Liver (tissue), 9 donors: ENCODE results near the gene NDUFAF7. TPM values are rescaled to one million over a fixed set of nuclear protein-coding genes. Genes with fewer than 3 reads are reported as not detected.

Experiments
- DNase-seq: peaks from one replicate; pipeline ENCODE4 v3.0.0-alpha.2; 2017; ENCODE audit warnings: low spot score
- H3K27ac ChIP-seq, 2 donors: one replicate each; pipeline ENCODE4 v1.7.0; 2013; ENCODE audit warnings: inconsistent platforms in 2 of 2, low read length in 2 of 2, control low read depth in 1 of 2, low read depth in 1 of 2, mild to moderate bottlenecking in 1 of 2
- H3K27me3 ChIP-seq, 4 donors: one replicate each; pipeline versions ENCODE4 v1.6.1 to v1.7.0; 2013; ENCODE audit warnings: low read length in 3 of 4, inconsistent platforms in 1 of 4, mild to moderate bottlenecking in 1 of 4, moderate library complexity in 1 of 4; ENCODE audit not compliant: control insufficient read depth in 4 of 4, insufficient read depth in 4 of 4
- H3K36me3 ChIP-seq, 4 donors: one replicate each; pipeline versions ENCODE4 v1.6.1 to v1.7.0; 2013; ENCODE audit warnings: low read length in 3 of 4, mild to moderate bottlenecking in 3 of 4, low read depth in 1 of 4, moderate library complexity in 1 of 4; ENCODE audit not compliant: control insufficient read depth in 4 of 4, insufficient read depth in 3 of 4
- H3K4me1 ChIP-seq, 4 donors: one replicate each; pipeline versions ENCODE4 v1.6.1 to v1.7.0; 2013; ENCODE audit warnings: low read length in 3 of 4, mild to moderate bottlenecking in 3 of 4, moderate library complexity in 1 of 4; ENCODE audit not compliant: control insufficient read depth in 4 of 4, insufficient read depth in 4 of 4
- H3K4me3 ChIP-seq, 3 donors: one replicate each; pipeline versions ENCODE4 v1.6.1 to v1.7.0; 2013; ENCODE audit warnings: low read length in 3 of 3, control low read depth in 1 of 3, low read depth in 1 of 3, mild to moderate bottlenecking in 1 of 3
- H3K9ac ChIP-seq, 2 donors: one replicate each; pipeline ENCODE4 v1.7.0; 2013; ENCODE audit warnings: low read length in 2 of 2, mild to moderate bottlenecking in 2 of 2, moderate library complexity in 2 of 2, control low read depth in 1 of 2, low read depth in 1 of 2
- H3K9me3 ChIP-seq, 4 donors: one replicate each; pipeline versions ENCODE4 v1.6.1 to v1.7.0; 2013; ENCODE audit warnings: low read length in 3 of 4; ENCODE audit not compliant: control insufficient read depth in 4 of 4
- ATF3 ChIP-seq: IDR thresholded peaks from 2 replicates; pipeline ENCODE4 v1.6.1; 2016; ENCODE audit warnings: antibody characterized with exemption
- EGR1 ChIP-seq, 2 donors: IDR thresholded peaks; 2 replicates each; pipeline ENCODE4 v1.6.1; 2016 to 2018; ENCODE audit warnings: antibody characterized with exemption in 2 of 2, low read depth in 2 of 2
- FOXA1 ChIP-seq: IDR thresholded peaks from 2 replicates; pipeline ENCODE4 v1.6.1; 2016; ENCODE audit warnings: antibody characterized with exemption
- FOXA2 ChIP-seq: IDR thresholded peaks from 2 replicates; pipeline ENCODE4 v1.6.1; 2016; ENCODE audit warnings: antibody characterized with exemption
- GABPA ChIP-seq, 2 donors: IDR thresholded peaks in 1 of 2; conservative IDR thresholded peaks in 1 of 2; 2 replicates each; pipeline ENCODE4 v1.6.1; 2016; ENCODE audit warnings: antibody characterized with exemption in 2 of 2, mild to moderate bottlenecking in 1 of 2, moderate library complexity in 1 of 2
- HNF4A ChIP-seq, 2 donors: conservative IDR thresholded peaks; 2 replicates each; pipeline ENCODE4 v1.6.1; 2016; ENCODE audit warnings: antibody characterized with exemption in 2 of 2, mild to moderate bottlenecking in 2 of 2
- HNF4G ChIP-seq: IDR thresholded peaks from 2 replicates; pipeline ENCODE4 v1.6.1; 2016; ENCODE audit warnings: antibody characterized with exemption
- JUND ChIP-seq, 2 donors: IDR thresholded peaks; 2 replicates each; pipeline ENCODE4 v1.6.1; 2016; ENCODE audit warnings: antibody characterized with exemption in 2 of 2
- NR2F2 ChIP-seq: IDR thresholded peaks from 2 replicates; pipeline ENCODE4 v1.6.1; 2016; ENCODE audit warnings: antibody characterized with exemption
- RAD21 ChIP-seq, 2 donors: IDR thresholded peaks; 2 replicates each; pipeline ENCODE4 v1.6.1; 2016; ENCODE audit warnings: antibody characterized with exemption in 2 of 2, mild to moderate bottlenecking in 2 of 2
- RXRA ChIP-seq, 2 donors: IDR thresholded peaks; 2 replicates each; pipeline ENCODE4 v1.6.1; 2017 to 2018; ENCODE audit warnings: antibody characterized with exemption in 2 of 2, mild to moderate bottlenecking in 1 of 2
- SP1 ChIP-seq: IDR thresholded peaks from 2 replicates; pipeline ENCODE4 v1.6.1; 2018; ENCODE audit warnings: antibody characterized with exemption, mild to moderate bottlenecking
- TAF1 ChIP-seq: conservative IDR thresholded peaks from 2 replicates; pipeline ENCODE4 v1.6.1; 2016; ENCODE audit warnings: antibody characterized with exemption, mild to moderate bottlenecking
- YY1 ChIP-seq: IDR thresholded peaks from 2 replicates; pipeline ENCODE4 v1.6.1; 2016; ENCODE audit warnings: antibody characterized with exemption, mild to moderate bottlenecking
- ZBTB33 ChIP-seq: IDR thresholded peaks from 2 replicates; pipeline ENCODE4 v1.6.1; 2016; ENCODE audit warnings: antibody characterized with exemption
- WGBS: extraction: QIAGEN DNeasy Blood & Tissue Kit; methylation state at CpG from one replicate; pipeline ENCODE4 v1.1.7; 2013; 5-methylcytosine and 5-hydroxymethylcytosine counted together
- polyA plus RNA-seq, 2 donors: library from polyadenylated mRNA; stranded (reverse) in 1 of 2; unstranded in 1 of 2; fragments of 200-250 nt in 1 of 2; fragments of >200 nt in 1 of 2; fragmentation: Nextera tagmentation in 1 of 2; extraction: Ambion mirVana in 1 of 2; gene quantifications; one replicate each; pipeline versions ENCODE4 v1.2.1 to v1.2.3, GENCODE V29; 2013 to 2015
- total RNA-seq, 2 donors: library from RNA; depleted of rRNA; stranded (reverse); fragments of >200 nt; gene quantifications; one replicate each; pipeline ENCODE4 v1.2.3, GENCODE V29; 2014
- TF ChIP-seq, protein P1 (sequence below): IDR thresholded peaks from 2 replicates; pipeline ENCODE4 v1.6.1; 2016; ENCODE audit warnings: antibody characterized with exemption
- TF ChIP-seq, protein P2 (sequence below): fragments of 150-350 bp; IDR thresholded peaks from 2 replicates; pipeline ENCODE4 v1.5.1; 2017; ENCODE audit warnings: improper control_type of control experiment, low read depth, low read length; ENCODE audit not compliant: missing input control
- TF ChIP-seq, protein P3 (sequence below): IDR thresholded peaks from 2 replicates; pipeline ENCODE4 v1.6.1; 2016; ENCODE audit warnings: antibody characterized with exemption, mild to moderate bottlenecking
- donor health status: healthy.
- donor health status: healthy.
- donor health status: healthy.
- donor health status: healthy.
- donor health status: healthy.

NDUFAF7 gene
- total RNA-seq = 10 to 100 TPM in 1 of 2 donors, 1 to 10 TPM in 1; 9.9 to 13.6 TPM
- 10 to 100 TPM in 1 of 2 donors, 1 to 10 TPM in 1; 8.7 to 12.7 TPM for polyA plus RNA-seq

DNA sequence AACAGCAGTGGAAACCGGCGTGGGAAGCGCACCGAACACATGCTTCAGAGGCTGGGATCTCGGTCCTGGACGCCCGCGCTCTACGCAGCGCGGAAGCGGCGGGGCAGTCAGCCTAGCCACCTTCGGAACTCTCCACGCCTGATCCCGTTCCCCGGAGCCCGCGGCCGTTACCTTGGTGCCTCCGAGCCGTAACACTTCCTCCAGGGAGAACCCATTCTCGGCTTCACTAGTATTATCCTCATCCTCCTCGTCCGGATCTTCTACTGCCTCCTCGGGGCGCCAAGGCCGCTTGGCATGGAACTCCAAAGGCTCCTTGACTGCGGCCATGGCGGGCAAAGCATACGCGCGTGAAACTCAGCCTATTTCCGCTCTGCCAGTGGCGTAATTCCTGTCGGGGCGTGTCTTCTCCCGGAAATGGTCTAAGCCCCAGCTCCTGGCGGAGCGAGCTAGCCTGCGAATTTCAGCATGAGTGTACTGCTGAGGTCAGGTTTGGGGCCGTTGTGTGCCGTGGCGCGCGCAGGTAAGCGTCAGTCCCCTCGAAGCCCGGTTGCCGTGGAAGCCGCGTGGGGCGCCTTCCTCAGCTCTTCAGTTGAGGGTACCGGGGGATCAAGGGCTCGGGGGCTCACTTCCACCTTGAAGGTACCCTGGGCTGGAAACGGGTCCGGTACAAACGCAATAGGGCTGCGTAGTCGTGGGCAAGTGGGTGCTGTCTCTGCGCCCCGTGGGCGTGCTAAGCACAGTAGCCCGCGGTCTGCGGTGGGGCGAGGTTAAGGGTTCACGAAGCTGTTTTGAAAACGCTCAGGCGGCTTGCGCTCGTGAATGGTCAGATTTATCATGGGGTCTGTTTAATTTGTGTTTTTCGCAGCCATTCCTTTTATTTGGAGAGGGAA is at the start of gene NDUFAF7, which contains the start of gene CEBPZ:
Gene NDUFAF7, plus strand, starts transcription at position 418 of the 890 bp plus-strand sequence. Its CDS starts 48 bp downstream, at position 466.
Gene CEBPZ, minus strand, starts transcription at position 356 of the 890 bp plus-strand sequence. Its CDS starts 29 bp downstream, at position 327.
- peak; percentile 74 for TF ChIP-seq TAF1
- TF ChIP-seq GABPA (IDR thresholded peaks at IDR 0.05 in 1 of 2, conservative IDR thresholded peaks at IDR 0.05 in 1 of 2) = peak; percentile 82 to 96
- peak; percentile 98 for TF ChIP-seq YY1
- TF ChIP-seq, protein P1, sequence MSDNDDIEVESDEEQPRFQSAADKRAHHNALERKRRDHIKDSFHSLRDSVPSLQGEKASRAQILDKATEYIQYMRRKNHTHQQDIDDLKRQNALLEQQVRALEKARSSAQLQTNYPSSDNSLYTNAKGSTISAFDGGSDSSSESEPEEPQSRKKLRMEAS = peak; percentile 64
- peak in 1 of 2 donors; percentile 50 for TF ChIP-seq RAD21 (IDR thresholded peaks at IDR 0.05)
- no peak for TF ChIP-seq FOXA2
- peak in 1 of 2 donors; percentile 34 for TF ChIP-seq HNF4A (conservative IDR thresholded peaks at IDR 0.05)
- TF ChIP-seq FOXA1 = no peak
- peak in 1 of 2 donors; percentile 35 for TF ChIP-seq JUND (IDR thresholded peaks at IDR 0.05)
- peak in 1 of 2 donors; percentile 55 for TF ChIP-seq RXRA (IDR thresholded peaks at IDR 0.05)
- TF ChIP-seq ATF3 = peak; percentile 20
- TF ChIP-seq, protein P2, sequence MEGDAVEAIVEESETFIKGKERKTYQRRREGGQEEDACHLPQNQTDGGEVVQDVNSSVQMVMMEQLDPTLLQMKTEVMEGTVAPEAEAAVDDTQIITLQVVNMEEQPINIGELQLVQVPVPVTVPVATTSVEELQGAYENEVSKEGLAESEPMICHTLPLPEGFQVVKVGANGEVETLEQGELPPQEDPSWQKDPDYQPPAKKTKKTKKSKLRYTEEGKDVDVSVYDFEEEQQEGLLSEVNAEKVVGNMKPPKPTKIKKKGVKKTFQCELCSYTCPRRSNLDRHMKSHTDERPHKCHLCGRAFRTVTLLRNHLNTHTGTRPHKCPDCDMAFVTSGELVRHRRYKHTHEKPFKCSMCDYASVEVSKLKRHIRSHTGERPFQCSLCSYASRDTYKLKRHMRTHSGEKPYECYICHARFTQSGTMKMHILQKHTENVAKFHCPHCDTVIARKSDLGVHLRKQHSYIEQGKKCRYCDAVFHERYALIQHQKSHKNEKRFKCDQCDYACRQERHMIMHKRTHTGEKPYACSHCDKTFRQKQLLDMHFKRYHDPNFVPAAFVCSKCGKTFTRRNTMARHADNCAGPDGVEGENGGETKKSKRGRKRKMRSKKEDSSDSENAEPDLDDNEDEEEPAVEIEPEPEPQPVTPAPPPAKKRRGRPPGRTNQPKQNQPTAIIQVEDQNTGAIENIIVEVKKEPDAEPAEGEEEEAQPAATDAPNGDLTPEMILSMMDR = no peak
- peak; percentile 27 for TF ChIP-seq NR2F2
- peak; percentile 44 for TF ChIP-seq SP1
- TF ChIP-seq, protein P3, sequence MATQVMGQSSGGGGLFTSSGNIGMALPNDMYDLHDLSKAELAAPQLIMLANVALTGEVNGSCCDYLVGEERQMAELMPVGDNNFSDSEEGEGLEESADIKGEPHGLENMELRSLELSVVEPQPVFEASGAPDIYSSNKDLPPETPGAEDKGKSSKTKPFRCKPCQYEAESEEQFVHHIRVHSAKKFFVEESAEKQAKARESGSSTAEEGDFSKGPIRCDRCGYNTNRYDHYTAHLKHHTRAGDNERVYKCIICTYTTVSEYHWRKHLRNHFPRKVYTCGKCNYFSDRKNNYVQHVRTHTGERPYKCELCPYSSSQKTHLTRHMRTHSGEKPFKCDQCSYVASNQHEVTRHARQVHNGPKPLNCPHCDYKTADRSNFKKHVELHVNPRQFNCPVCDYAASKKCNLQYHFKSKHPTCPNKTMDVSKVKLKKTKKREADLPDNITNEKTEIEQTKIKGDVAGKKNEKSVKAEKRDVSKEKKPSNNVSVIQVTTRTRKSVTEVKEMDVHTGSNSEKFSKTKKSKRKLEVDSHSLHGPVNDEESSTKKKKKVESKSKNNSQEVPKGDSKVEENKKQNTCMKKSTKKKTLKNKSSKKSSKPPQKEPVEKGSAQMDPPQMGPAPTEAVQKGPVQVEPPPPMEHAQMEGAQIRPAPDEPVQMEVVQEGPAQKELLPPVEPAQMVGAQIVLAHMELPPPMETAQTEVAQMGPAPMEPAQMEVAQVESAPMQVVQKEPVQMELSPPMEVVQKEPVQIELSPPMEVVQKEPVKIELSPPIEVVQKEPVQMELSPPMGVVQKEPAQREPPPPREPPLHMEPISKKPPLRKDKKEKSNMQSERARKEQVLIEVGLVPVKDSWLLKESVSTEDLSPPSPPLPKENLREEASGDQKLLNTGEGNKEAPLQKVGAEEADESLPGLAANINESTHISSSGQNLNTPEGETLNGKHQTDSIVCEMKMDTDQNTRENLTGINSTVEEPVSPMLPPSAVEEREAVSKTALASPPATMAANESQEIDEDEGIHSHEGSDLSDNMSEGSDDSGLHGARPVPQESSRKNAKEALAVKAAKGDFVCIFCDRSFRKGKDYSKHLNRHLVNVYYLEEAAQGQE = peak; percentile 73
- TF ChIP-seq EGR1 (IDR thresholded peaks at IDR 0.05; ENCODE audit: low read depth in 2 of 2) = no peak
- no peak for TF ChIP-seq ZBTB33
- no peak for TF ChIP-seq HNF4G
- H3K27ac ChIP-seq = peak within 1 kb of the TSS; percentile 78 to 91
- peak within 1 kb of the TSS; percentile 75 to 97 (median 95) for H3K4me3 ChIP-seq
- H3K36me3 ChIP-seq = peaks cover 0 to 18% (median 14%) of the 10 kb centered on the region in 4 donors
- no peaks in the 10 kb centered on the region for H3K27me3 ChIP-seq
- WGBS = under 1% methylated on average over 73 of the region's 73 CpGs
- H3K9ac ChIP-seq = peak within 1 kb of the TSS; percentile 91 to 92
- peak; percentile 85 for DNase-seq
- H3K4me1 ChIP-seq = peaks cover 12 to 29% (median 20%) of the 10 kb centered on the region in 4 donors
- H3K9me3 ChIP-seq = no peaks in the 10 kb centered on the region
